ENCODE data around the gene A2M. TPM values are rescaled to one million over a fixed set of nuclear protein-coding genes. Genes with fewer than 3 reads are reported as not detected.

A2M gene
- total RNA-seq, 1 experiment from 2014 or later, result 1.9 TPM

DNA sequence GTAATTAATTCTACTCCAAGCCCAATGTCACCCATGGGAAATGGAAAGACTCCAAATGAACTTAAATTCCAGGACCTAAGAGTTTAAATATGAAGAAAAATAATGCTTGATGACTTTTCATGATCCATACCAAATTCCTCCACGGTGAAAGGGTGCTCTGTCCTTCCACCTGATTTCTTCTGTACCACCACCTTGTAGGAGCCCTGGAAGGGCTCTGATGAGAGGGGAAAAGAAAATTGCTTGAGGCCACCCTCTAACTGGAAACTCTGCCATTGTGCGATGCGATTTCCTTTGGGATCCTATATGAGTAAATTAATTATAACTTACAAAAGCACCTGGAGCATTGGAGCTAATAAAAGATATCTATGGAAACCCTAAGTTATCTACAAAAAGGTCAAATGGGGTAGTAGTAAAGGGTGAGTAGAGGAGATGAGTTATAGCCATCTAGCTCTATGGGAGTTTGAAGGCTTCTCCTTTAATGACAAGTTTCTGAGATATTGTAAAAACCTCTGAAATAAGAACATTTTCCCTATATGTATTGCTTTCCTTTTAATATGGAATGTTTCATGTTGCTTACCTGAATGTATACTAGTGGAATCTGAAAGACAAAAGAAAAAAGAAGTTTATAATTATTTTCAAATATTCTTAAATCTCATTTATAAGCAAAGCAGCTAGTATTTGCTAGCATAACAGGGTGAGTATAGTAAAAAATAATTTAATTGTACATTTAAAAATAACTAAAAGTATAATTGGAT is 5.8 kb downstream of the A2M start (continued):
- TF ChIP-seq, protein P1, sequence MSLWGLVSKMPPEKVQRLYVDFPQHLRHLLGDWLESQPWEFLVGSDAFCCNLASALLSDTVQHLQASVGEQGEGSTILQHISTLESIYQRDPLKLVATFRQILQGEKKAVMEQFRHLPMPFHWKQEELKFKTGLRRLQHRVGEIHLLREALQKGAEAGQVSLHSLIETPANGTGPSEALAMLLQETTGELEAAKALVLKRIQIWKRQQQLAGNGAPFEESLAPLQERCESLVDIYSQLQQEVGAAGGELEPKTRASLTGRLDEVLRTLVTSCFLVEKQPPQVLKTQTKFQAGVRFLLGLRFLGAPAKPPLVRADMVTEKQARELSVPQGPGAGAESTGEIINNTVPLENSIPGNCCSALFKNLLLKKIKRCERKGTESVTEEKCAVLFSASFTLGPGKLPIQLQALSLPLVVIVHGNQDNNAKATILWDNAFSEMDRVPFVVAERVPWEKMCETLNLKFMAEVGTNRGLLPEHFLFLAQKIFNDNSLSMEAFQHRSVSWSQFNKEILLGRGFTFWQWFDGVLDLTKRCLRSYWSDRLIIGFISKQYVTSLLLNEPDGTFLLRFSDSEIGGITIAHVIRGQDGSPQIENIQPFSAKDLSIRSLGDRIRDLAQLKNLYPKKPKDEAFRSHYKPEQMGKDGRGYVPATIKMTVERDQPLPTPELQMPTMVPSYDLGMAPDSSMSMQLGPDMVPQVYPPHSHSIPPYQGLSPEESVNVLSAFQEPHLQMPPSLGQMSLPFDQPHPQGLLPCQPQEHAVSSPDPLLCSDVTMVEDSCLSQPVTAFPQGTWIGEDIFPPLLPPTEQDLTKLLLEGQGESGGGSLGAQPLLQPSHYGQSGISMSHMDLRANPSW (CRISPR knock-in tag; conservative IDR thresholded peaks at IDR 0.05; ENCODE audit: low read depth), result no peak

DNA sequence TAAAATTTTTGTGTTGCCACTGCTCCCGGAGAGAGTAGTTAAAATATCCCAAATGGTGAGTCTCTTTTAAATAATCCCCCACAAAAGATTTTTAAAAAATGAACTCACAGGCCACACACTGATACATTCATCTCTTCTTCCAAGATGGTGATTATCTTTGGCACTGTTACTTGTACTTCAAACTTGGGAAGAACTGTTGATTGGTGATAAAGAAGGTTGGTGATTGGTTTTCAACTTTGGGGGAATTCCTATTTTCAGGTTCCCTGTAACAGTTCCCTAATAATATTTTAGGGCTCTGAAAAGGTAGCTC is 6.6 kb downstream of the A2M start:
- Mint-ChIP-seq H3K4me3 (no peak overlapping the region), H3K9me3 (no peaks in the 10 kb centered on the region), H3K27me3 (ENCODE audit: low read depth) (no peaks in the 10 kb centered on the region; the same call in 1 of the 2 replicates), H3K4me1 (no peaks in the 10 kb centered on the region), H3K27ac (no peak overlapping the region), H3K36me3 (no peaks in the 10 kb centered on the region)
- no peak for TF ChIP-seq GRHL2 (CRISPR knock-in tag; IDR thresholded peaks at IDR 0.05; ENCODE audit: insufficient replicate concordance, severe bottlenecking)
- ChIA-PET CTCF (no interaction called here), POLR2A (no interaction called here)
- ATAC-seq (no peak), DNase-seq (ENCODE audit: low spot score) (no peak)

DNA sequence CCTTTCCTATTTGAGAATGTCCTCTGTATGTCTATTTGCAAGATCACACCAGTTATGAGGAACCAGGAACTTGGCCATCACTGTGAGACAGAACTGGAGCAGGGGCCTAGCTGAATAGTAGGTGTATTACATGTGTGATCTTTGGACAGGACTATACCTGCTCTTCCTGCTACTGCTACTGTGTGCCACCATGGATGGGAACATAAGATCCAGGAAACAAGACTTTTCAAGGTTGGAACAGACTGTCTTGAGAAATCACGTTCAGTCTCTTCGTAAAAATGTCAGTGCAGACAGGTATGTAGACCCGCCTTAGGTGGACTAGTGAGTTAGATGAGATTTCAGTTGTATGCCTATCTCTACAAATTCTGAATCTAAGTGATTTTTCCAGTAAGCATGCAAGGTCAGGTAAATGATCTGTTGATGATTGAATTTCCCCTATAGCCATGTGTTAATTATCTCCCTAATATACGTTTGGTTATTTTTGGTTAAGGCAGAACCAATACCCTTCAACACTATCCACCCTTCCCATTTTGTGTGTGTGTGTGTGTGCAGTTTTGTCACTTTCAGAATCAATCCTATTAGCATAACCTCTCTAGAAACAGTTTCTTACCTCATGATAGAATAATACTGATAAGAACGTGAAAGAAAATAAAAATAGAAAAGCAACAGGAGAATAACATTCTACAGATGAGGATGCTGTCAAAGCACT is 7.1 kb downstream of the A2M start:
- H3K4me3 Mint-ChIP-seq, result no peak overlapping the region
- no peaks in the 10 kb centered on the region for H3K4me1 Mint-ChIP-seq
- H3K27me3 Mint-ChIP-seq (ENCODE audit: low read depth), result no peaks in the 10 kb centered on the region; the same call in 1 of the 2 replicates
- ChIA-PET POLR2A (no interaction called here), CTCF (no interaction called here)
- no peak overlapping the region for H3K27ac Mint-ChIP-seq
- DNase-seq (ENCODE audit: low spot score) (no peak), ATAC-seq (no peak)
- no peaks in the 10 kb centered on the region for H3K36me3 Mint-ChIP-seq
- no peak for TF ChIP-seq AFF4 (CRISPR knock-in tag; IDR thresholded peaks at IDR 0.05; ENCODE audit: borderline replicate concordance)
- no peak for TF ChIP-seq ATF1 (CRISPR knock-in tag; IDR thresholded peaks at IDR 0.05)
- no peak for TF ChIP-seq MYBL2 (CRISPR knock-in tag; IDR thresholded peaks at IDR 0.05)
- TF ChIP-seq, protein P2, sequence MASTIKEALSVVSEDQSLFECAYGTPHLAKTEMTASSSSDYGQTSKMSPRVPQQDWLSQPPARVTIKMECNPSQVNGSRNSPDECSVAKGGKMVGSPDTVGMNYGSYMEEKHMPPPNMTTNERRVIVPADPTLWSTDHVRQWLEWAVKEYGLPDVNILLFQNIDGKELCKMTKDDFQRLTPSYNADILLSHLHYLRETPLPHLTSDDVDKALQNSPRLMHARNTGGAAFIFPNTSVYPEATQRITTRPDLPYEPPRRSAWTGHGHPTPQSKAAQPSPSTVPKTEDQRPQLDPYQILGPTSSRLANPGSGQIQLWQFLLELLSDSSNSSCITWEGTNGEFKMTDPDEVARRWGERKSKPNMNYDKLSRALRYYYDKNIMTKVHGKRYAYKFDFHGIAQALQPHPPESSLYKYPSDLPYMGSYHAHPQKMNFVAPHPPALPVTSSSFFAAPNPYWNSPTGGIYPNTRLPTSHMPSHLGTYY (CRISPR knock-in tag; IDR thresholded peaks at IDR 0.05), result no peak
- TF ChIP-seq MLX (CRISPR knock-in tag; IDR thresholded peaks at IDR 0.05), result no peak
- TF ChIP-seq FOXK1 (CRISPR knock-in tag; IDR thresholded peaks at IDR 0.05), result no peak
- TF ChIP-seq ZNF138 (CRISPR knock-in tag; conservative IDR thresholded peaks at IDR 0.05), result no peak
- TF ChIP-seq ATF6 (CRISPR knock-in tag; IDR thresholded peaks at IDR 0.05), result no peak
- TF ChIP-seq ZNF425 (CRISPR knock-in tag; conservative IDR thresholded peaks at IDR 0.05), result no peak
- TF ChIP-seq ESRRA (CRISPR knock-in tag; IDR thresholded peaks at IDR 0.05; ENCODE audit: borderline replicate concordance), result no peak
- no peak for TF ChIP-seq E2F5 (CRISPR knock-in tag; IDR thresholded peaks at IDR 0.05)
- TF ChIP-seq SP1 (CRISPR knock-in tag; conservative IDR thresholded peaks at IDR 0.05), result no peak
- no peak for TF ChIP-seq ATF2 (CRISPR knock-in tag; IDR thresholded peaks at IDR 0.05; ENCODE audit: borderline replicate concordance, low read depth)
- H3K9me3 Mint-ChIP-seq, result no peaks in the 10 kb centered on the region

All from WTC11 (cell line).